Measurements from ENCODE around the gene SNX12.

SNX12 gene

GRCh38 chrX:71085900-71086299, 17.8 kb upstream of the SNX12 start:
- no peak overlapping the region for H4K91ac ChIP-seq (ENCODE audit: low read depth, low read length)
- no CpG with 5 or more reads among the region's 4 CpGs for WGBS (ENCODE audit: extremely low coverage, insufficient coverage, insufficient read length)
- no peak overlapping the region for H2BK120ac ChIP-seq (ENCODE audit: insufficient read depth, low read length, poor library complexity)
- no peak overlapping the region for H2AK5ac ChIP-seq (ENCODE audit: low read length)
- H3K36me3 ChIP-seq (ENCODE audit: control insufficient read depth in 1 of 2, insufficient read depth in 2 of 2, low read length in 2 of 2): no peaks in the 10 kb centered on the region
- no peaks in the 10 kb centered on the region for H3K79me1 ChIP-seq (ENCODE audit: low read length)
- no peaks in the 10 kb centered on the region for H3K27me3 ChIP-seq (ENCODE audit: insufficient read depth, low read length)
- no peak overlapping the region for H2BK12ac ChIP-seq (ENCODE audit: low read length)
- H3K18ac ChIP-seq (ENCODE audit: low read length): no peak overlapping the region
- H3K9ac ChIP-seq (ENCODE audit: low read length): no peak overlapping the region
- no peak overlapping the region for H2BK5ac ChIP-seq (ENCODE audit: low read depth, low read length, poor library complexity)
- H3K9me3 ChIP-seq (ENCODE audit: insufficient read depth, low read depth, low read length): no peaks in the 10 kb centered on the region
- no peaks in the 10 kb centered on the region for H3K4me1 ChIP-seq (ENCODE audit: control insufficient read depth in 1 of 2, insufficient read depth in 2 of 2, low read length in 2 of 2)
- H4K8ac ChIP-seq (ENCODE audit: low read depth, low read length): no peak overlapping the region
- H4K12ac ChIP-seq (ENCODE audit: low read depth, low read length): no peak overlapping the region
- DNase-seq: no peak
- no peak overlapping the region for H3K4me3 ChIP-seq (ENCODE audit: low read depth, low read length)
- no peak overlapping the region for H3K4me2 ChIP-seq (ENCODE audit: low read length)
- H3K14ac ChIP-seq (ENCODE audit: low read length): no peak overlapping the region
- no peak overlapping the region for H2AFZ ChIP-seq (ENCODE audit: insufficient read depth, low read length, poor library complexity)
- H3K27ac ChIP-seq (ENCODE audit: low read depth, low read length): no peak overlapping the region
- no peaks in the 10 kb centered on the region for H3K79me2 ChIP-seq (ENCODE audit: control insufficient read depth, insufficient read depth, low read length, poor library complexity)
- H3K4ac ChIP-seq (ENCODE audit: low read depth, low read length): no peak overlapping the region
- no peak overlapping the region for H3K23ac ChIP-seq (ENCODE audit: low read length)

DNA sequence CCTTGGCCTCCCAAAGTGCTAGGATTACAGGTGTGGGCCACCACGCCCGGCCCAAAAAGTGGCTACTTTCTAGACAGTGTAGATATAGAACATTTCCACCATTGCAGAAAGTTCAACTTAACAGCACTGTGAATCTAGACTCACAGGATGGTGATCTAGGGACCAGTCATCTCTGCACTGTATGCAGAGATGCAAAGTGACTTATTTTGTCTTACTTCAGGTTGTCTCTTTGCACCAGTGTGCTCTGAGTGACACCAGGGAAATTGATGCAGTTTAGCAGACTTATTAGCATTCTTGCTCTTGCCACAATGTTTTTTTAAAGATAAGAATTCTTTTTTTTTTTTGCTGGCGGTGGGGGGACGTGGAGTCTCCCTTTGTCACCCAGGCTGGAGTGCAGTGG, 14.7 kb upstream of the SNX12 start:
- Histone ChIP-seq H2BK12ac (ENCODE audit: low read length) (no peak overlapping the region), H2BK120ac (ENCODE audit: insufficient read depth, low read length, poor library complexity) (no peak overlapping the region), H3K4me1 (ENCODE audit: control insufficient read depth in 1 of 2, insufficient read depth in 2 of 2, low read length in 2 of 2) (no peaks in the 10 kb centered on the region), H3K27me3 (ENCODE audit: insufficient read depth, low read length) (no peaks in the 10 kb centered on the region), H4K91ac (ENCODE audit: low read depth, low read length) (no peak overlapping the region), H3K18ac (ENCODE audit: low read length) (no peak overlapping the region), H3K9ac (ENCODE audit: low read length) (no peak overlapping the region), H2AFZ (ENCODE audit: insufficient read depth, low read length, poor library complexity) (no peak overlapping the region), H3K36me3 (ENCODE audit: control insufficient read depth in 1 of 2, insufficient read depth in 2 of 2, low read length in 2 of 2) (no peaks in the 10 kb centered on the region), H3K4me3 (ENCODE audit: low read depth, low read length) (no peak overlapping the region), H4K12ac (ENCODE audit: low read depth, low read length) (no peak overlapping the region), H4K8ac (ENCODE audit: low read depth, low read length) (no peak overlapping the region), H3K14ac (ENCODE audit: low read length) (no peak overlapping the region), H3K4me2 (ENCODE audit: low read length) (no peak overlapping the region), H3K4ac (ENCODE audit: low read depth, low read length) (no peak overlapping the region), H3K79me1 (ENCODE audit: low read length) (no peaks in the 10 kb centered on the region), H3K27ac (ENCODE audit: low read depth, low read length) (no peak overlapping the region), H3K9me3 (ENCODE audit: insufficient read depth, low read depth, low read length) (no peaks in the 10 kb centered on the region), H2AK5ac (ENCODE audit: low read length) (no peak overlapping the region), H2BK5ac (ENCODE audit: low read depth, low read length, poor library complexity) (no peak overlapping the region), H3K23ac (ENCODE audit: low read length) (no peak overlapping the region), H3K79me2 (ENCODE audit: control insufficient read depth, insufficient read depth, low read length, poor library complexity) (no peaks in the 10 kb centered on the region)
- no CpG with 5 or more reads among the region's 4 CpGs for WGBS (ENCODE audit: extremely low coverage, insufficient coverage, insufficient read length)
- DNase-seq: no peak

DNA sequence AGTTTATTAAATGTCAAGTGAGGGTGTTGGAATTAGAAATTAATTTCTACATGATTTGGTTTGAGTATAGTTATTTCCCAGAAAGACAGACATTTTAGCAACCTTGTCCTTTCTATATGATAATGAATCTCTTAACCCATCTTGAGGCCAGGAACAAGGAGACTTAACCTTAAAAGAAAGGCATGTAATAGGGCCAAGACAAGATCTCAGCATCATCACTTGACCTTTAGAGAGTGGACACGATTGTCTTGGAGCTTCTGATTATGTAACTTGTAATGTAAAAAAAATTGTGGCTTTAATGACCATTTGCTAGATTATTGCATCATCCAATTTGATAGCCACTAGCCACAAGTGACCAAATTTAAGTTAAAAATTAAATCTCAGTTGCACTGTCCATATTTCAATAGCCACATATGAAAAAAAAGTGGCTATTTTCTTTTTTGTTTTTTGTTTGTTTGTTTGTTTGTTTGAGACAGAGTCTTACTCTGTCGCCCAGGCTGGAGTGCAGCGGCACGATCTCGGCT, 14.1 kb upstream of the SNX12 start:
- Histone ChIP-seq H3K4ac (ENCODE audit: low read depth, low read length) (no peak overlapping the region), H2AFZ (ENCODE audit: insufficient read depth, low read length, poor library complexity) (no peak overlapping the region), H4K8ac (ENCODE audit: low read depth, low read length) (no peak overlapping the region), H4K12ac (ENCODE audit: low read depth, low read length) (no peak overlapping the region), H3K79me2 (ENCODE audit: control insufficient read depth, insufficient read depth, low read length, poor library complexity) (no peaks in the 10 kb centered on the region), H4K91ac (ENCODE audit: low read depth, low read length) (no peak overlapping the region), H3K36me3 (ENCODE audit: control insufficient read depth in 1 of 2, insufficient read depth in 2 of 2, low read length in 2 of 2) (no peaks in the 10 kb centered on the region), H3K4me1 (ENCODE audit: control insufficient read depth in 1 of 2, insufficient read depth in 2 of 2, low read length in 2 of 2) (no peaks in the 10 kb centered on the region), H3K23ac (ENCODE audit: low read length) (no peak overlapping the region), H3K79me1 (ENCODE audit: low read length) (no peaks in the 10 kb centered on the region), H3K27ac (ENCODE audit: low read depth, low read length) (no peak overlapping the region), H2BK120ac (ENCODE audit: insufficient read depth, low read length, poor library complexity) (no peak overlapping the region), H2AK5ac (ENCODE audit: low read length) (no peak overlapping the region), H3K27me3 (ENCODE audit: insufficient read depth, low read length) (no peaks in the 10 kb centered on the region), H2BK12ac (ENCODE audit: low read length) (no peak overlapping the region), H3K14ac (ENCODE audit: low read length) (no peak overlapping the region), H3K9me3 (ENCODE audit: insufficient read depth, low read depth, low read length) (no peaks in the 10 kb centered on the region), H3K4me2 (ENCODE audit: low read length) (no peak overlapping the region), H2BK5ac (ENCODE audit: low read depth, low read length, poor library complexity) (no peak overlapping the region), H3K18ac (ENCODE audit: low read length) (no peak overlapping the region), H3K9ac (ENCODE audit: low read length) (no peak overlapping the region), H3K4me3 (ENCODE audit: low read depth, low read length) (no peak overlapping the region)
- no CpG with 5 or more reads among the region's 5 CpGs for WGBS (ENCODE audit: extremely low coverage, insufficient coverage, insufficient read length)
- no peak for DNase-seq

DNA sequence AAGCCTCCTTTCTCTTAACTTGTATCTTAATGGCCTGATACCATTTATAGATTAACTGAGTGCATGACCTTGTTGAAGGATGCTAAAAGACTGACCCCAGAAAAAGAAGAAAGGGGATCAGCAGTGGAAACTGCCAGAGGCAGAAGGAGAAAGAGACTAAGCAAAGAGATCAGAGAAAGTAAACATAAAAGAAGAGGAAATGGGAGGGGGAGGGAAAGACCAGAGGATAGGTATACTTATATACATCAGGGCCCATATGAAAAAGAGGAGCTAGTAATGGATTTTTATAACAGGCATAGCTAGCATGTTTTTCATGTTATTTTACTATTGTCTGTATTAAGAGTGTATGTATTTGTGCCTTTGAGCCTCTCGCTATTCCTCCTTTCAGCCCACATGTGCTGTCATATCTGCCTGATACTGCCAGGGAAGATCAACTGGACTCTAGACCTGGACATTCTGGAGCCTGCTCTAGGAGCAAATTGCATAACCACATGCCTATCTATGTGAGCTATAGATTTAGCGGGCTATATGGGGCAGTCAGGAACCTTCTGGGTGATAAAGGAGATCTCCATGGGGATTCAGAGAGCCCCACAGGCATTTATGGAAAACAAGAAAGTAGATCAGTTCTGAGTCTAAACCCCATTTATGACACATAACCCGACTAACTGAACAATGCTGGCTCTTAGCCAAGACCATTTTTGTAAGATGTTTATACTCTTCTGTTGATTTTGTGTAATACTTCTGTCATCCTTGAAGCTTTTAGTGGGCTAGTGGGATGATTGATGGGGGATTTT, 13.4 kb upstream of the SNX12 start:
- H3K27ac ChIP-seq (ENCODE audit: low read depth, low read length): no peak overlapping the region
- no peak overlapping the region for H3K23ac ChIP-seq (ENCODE audit: low read length)
- no peak overlapping the region for H3K18ac ChIP-seq (ENCODE audit: low read length)
- H3K4me2 ChIP-seq (ENCODE audit: low read length): no peak overlapping the region
- H3K79me2 ChIP-seq (ENCODE audit: control insufficient read depth, insufficient read depth, low read length, poor library complexity): no peaks in the 10 kb centered on the region
- no peak overlapping the region for H3K4me3 ChIP-seq (ENCODE audit: low read depth, low read length)
- no peaks in the 10 kb centered on the region for H3K9me3 ChIP-seq (ENCODE audit: insufficient read depth, low read depth, low read length)
- no peaks in the 10 kb centered on the region for H3K36me3 ChIP-seq (ENCODE audit: control insufficient read depth in 1 of 2, insufficient read depth in 2 of 2, low read length in 2 of 2)
- H3K9ac ChIP-seq (ENCODE audit: low read length): no peak overlapping the region
- no peak overlapping the region for H2AK5ac ChIP-seq (ENCODE audit: low read length)
- no peak overlapping the region for H3K4ac ChIP-seq (ENCODE audit: low read depth, low read length)
- H2AFZ ChIP-seq (ENCODE audit: insufficient read depth, low read length, poor library complexity): no peak overlapping the region
- no peak overlapping the region for H4K91ac ChIP-seq (ENCODE audit: low read depth, low read length)
- H3K79me1 ChIP-seq (ENCODE audit: low read length): no peaks in the 10 kb centered on the region
- WGBS (ENCODE audit: extremely low coverage, insufficient coverage, insufficient read length): no CpG with 5 or more reads among the region's 3 CpGs
- H3K14ac ChIP-seq (ENCODE audit: low read length): no peak overlapping the region
- no peak overlapping the region for H2BK12ac ChIP-seq (ENCODE audit: low read length)
- no peaks in the 10 kb centered on the region for H3K27me3 ChIP-seq (ENCODE audit: insufficient read depth, low read length)
- H2BK120ac ChIP-seq (ENCODE audit: insufficient read depth, low read length, poor library complexity): no peak overlapping the region
- no peak overlapping the region for H4K8ac ChIP-seq (ENCODE audit: low read depth, low read length)
- no peaks in the 10 kb centered on the region for H3K4me1 ChIP-seq (ENCODE audit: control insufficient read depth in 1 of 2, insufficient read depth in 2 of 2, low read length in 2 of 2)
- peak in 1 of 2 donors; percentile 21 for DNase-seq
- no peak overlapping the region for H4K12ac ChIP-seq (ENCODE audit: low read depth, low read length)
- no peak overlapping the region for H2BK5ac ChIP-seq (ENCODE audit: low read depth, low read length, poor library complexity)
